IMR-90 (cell line): ENCODE data around the gene PDK4. TPM values are rescaled to one million over a fixed set of nuclear protein-coding genes. Genes with fewer than 3 reads are reported as not detected.

Experiments used
- ATAC-seq: fragments of 200-7000 bp; cut with Tn5 transposase; 2 replicates; pipeline ENCODE4 v1.9.1; 2020; ENCODE audit warnings: low read depth, mild to moderate bottlenecking, moderate library complexity
- BruUV-seq: library from RNA; stranded (reverse); fragments of 400-500 nt; replicated peaks from 2 replicates; lab custom pipeline; 2021; lab: Mats Ljungman, UMichigan
- CTCF ChIA-PET: fragments of 300-600 bp; formaldehyde crosslinking; extraction: SDS; loops from one replicate; lab custom pipeline; 2021; ENCODE audit warnings: antibody characterized with exemption; lab: Yijun Ruan, JAX
- POLR2A ChIA-PET: fragments of 300-600 bp; sonication (Branson Sonifier 250); formaldehyde crosslinking; loops from one replicate; lab custom pipeline; 2022; ENCODE audit warnings: antibody characterized with exemption; ENCODE audit not compliant: unreplicated experiment; lab: Charles Lee
- DNase-seq: peaks from one replicate; pipeline ENCODE4 v3.0.0; 2013
- H2AFZ ChIP-seq: replicated peaks from 2 replicates; pipeline ENCODE3; 2013; ENCODE audit warnings: low read length, mild to moderate bottlenecking; ENCODE audit not compliant: poor library complexity
- H2AK5ac ChIP-seq: 2 replicates; pipeline ENCODE4 v1.6.1; 2013; ENCODE audit warnings: low read depth, low read length, inconsistent platforms
- H2AK9ac ChIP-seq: replicated peaks from 2 replicates; pipeline ENCODE3; 2013; ENCODE audit warnings: mild to moderate bottlenecking, low read depth, low read length, moderate library complexity; ENCODE audit not compliant: poor library complexity
- H2BK120ac ChIP-seq: 2 replicates; pipeline ENCODE4 v1.6.1; 2013; ENCODE audit warnings: low read depth, low read length, inconsistent platforms
- H2BK15ac ChIP-seq: 3 replicates; pipeline ENCODE4 v1.6.1; 2013; ENCODE audit warnings: low read depth, low read length, inconsistent platforms
- H2BK20ac ChIP-seq: 2 replicates; pipeline ENCODE4 v1.6.1; 2013; ENCODE audit warnings: low read depth, mild to moderate bottlenecking, inconsistent platforms, low read length, moderate library complexity
- H2BK5ac ChIP-seq: 2 replicates; pipeline ENCODE4 v1.6.1; 2013; ENCODE audit warnings: mild to moderate bottlenecking, low read depth, low read length, inconsistent platforms; ENCODE audit not compliant: poor library complexity, severe bottlenecking
- H3K14ac ChIP-seq: replicated peaks from 2 replicates; pipeline ENCODE4 v1.6.1; 2013; ENCODE audit warnings: low read depth, low read length, inconsistent platforms
- H3K18ac ChIP-seq: 2 replicates; pipeline ENCODE4 v1.6.1; 2013; ENCODE audit warnings: low read depth, low read length, control low read depth
- H3K23ac ChIP-seq: 2 replicates; pipeline ENCODE4 v1.6.1; 2013; ENCODE audit warnings: low read depth, low read length, inconsistent platforms
- H3K27ac ChIP-seq: 2 replicates; pipeline ENCODE4 v1.5.1; 2013; ENCODE audit warnings: mild to moderate bottlenecking, control low read depth, low read length; ENCODE audit not compliant: insufficient read depth
- H3K27me3 ChIP-seq: 2 replicates; pipeline ENCODE4 v1.6.1; 2013; ENCODE audit warnings: low read length; ENCODE audit not compliant: control insufficient read depth, insufficient read depth
- H3K36me3 ChIP-seq: 2 replicates; pipeline ENCODE4 v1.6.1; 2013; ENCODE audit warnings: low read length, mixed read lengths; ENCODE audit not compliant: control insufficient read depth, insufficient read depth
- H3K4ac ChIP-seq: 2 replicates; pipeline ENCODE4 v1.6.1; 2013; ENCODE audit warnings: low read depth, low read length, inconsistent platforms
- H3K4me1 ChIP-seq: 2 replicates; pipeline ENCODE4 v1.6.1; 2013; ENCODE audit warnings: low read length, mixed read lengths; ENCODE audit not compliant: control insufficient read depth, insufficient read depth
- H3K4me2 ChIP-seq: 2 replicates; pipeline ENCODE4 v1.6.1; 2013; ENCODE audit warnings: low read depth, mild to moderate bottlenecking, control low read depth, low read length, moderate library complexity
- H3K4me3 ChIP-seq: 2 replicates; pipeline ENCODE4 v1.5.1; 2013; ENCODE audit warnings: low read depth, mild to moderate bottlenecking, control low read depth, low read length, moderate library complexity; ENCODE audit not compliant: insufficient read depth
- H3K56ac ChIP-seq: 2 replicates; pipeline ENCODE4 v1.6.1; 2013; ENCODE audit warnings: low read length, inconsistent platforms; ENCODE audit not compliant: insufficient read depth; ENCODE audit errors: extremely low read depth
- H3K79me1 ChIP-seq, 2 experiments: 2 replicates each; pipeline ENCODE4 v1.6.1; 2013; ENCODE audit warnings: low read length in 2 of 2, inconsistent platforms in 1 of 2, low read depth in 1 of 2
- H3K9ac ChIP-seq: 2 replicates; pipeline ENCODE4 v1.6.1; 2013; ENCODE audit warnings: low read depth, low read length, control low read depth
- H3K9me1 ChIP-seq: 2 replicates; pipeline ENCODE4 v1.6.1; 2013; ENCODE audit warnings: low read length, inconsistent platforms; ENCODE audit not compliant: insufficient read depth
- H3K9me3 ChIP-seq: 2 replicates; pipeline ENCODE4 v1.6.1; 2013; ENCODE audit warnings: low read length; ENCODE audit not compliant: control insufficient read depth, insufficient read depth
- H4K20me1 ChIP-seq: 2 replicates; pipeline ENCODE4 v1.6.1; 2013; ENCODE audit warnings: low read length, inconsistent platforms; ENCODE audit not compliant: insufficient read depth
- H4K5ac ChIP-seq: 2 replicates; pipeline ENCODE4 v1.6.1; 2013; ENCODE audit warnings: mild to moderate bottlenecking, low read depth, low read length, control low read depth
- H4K8ac ChIP-seq, 2 experiments: 2 replicates each; pipeline ENCODE4 v1.6.1; 2013; ENCODE audit warnings: low read depth in 2 of 2, low read length in 2 of 2, control low read depth in 1 of 2, inconsistent platforms in 1 of 2
- H4K91ac ChIP-seq: 2 replicates; pipeline ENCODE4 v1.6.1; 2013; ENCODE audit warnings: low read depth, low read length, inconsistent platforms; ENCODE audit not compliant: insufficient read depth
- CHD1 ChIP-seq: IDR thresholded peaks from 2 replicates; pipeline ENCODE4 v1.6.1; 2012; ENCODE audit warnings: low read depth, low read length, improper control_type of control experiment
- MAFK ChIP-seq: IDR thresholded peaks from 2 replicates; pipeline ENCODE4 v1.6.1; 2012; ENCODE audit warnings: low read depth, low read length, improper control_type of control experiment
- MAZ ChIP-seq: IDR thresholded peaks from 2 replicates; pipeline ENCODE4 v1.6.1; 2012; ENCODE audit warnings: low read depth, mild to moderate bottlenecking, low read length, improper control_type of control experiment, moderate library complexity, borderline replicate concordance
- RCOR1 ChIP-seq: IDR thresholded peaks from 2 replicates; pipeline ENCODE4 v1.6.1; 2012; ENCODE audit warnings: mild to moderate bottlenecking, low read length, improper control_type of control experiment; ENCODE audit not compliant: insufficient replicate concordance
- SMC3 ChIP-seq: fragments of 150-350 bp; IDR thresholded peaks from 2 replicates; pipeline ENCODE4 v1.6.1; 2016; ENCODE audit warnings: low read depth, mild to moderate bottlenecking, antibody characterized with exemption, low read length, moderate library complexity
- WGBS, 2 experiments: methylation state at CpG; one replicate each; pipeline versions ENCODE4 v1.1.5 to v1.1.7; 2013; ENCODE audit warnings: missing lambda C conversion rate in 2 of 2; ENCODE audit not compliant: insufficient read length in 1 of 2; ENCODE audit errors: extremely low coverage in 2 of 2; 5-methylcytosine and 5-hydroxymethylcytosine counted together
- dilution Hi-C: fragments of 300-500 bp; cut with HindIII; formaldehyde crosslinking; loops from one replicate; pipeline ENCODE4 v1.14.3; 2018; ENCODE audit warnings: low sequenced_read_pairs; ENCODE audit not compliant: unreplicated experiment
- in situ Hi-C: fragments of 300-500 bp; cut with MboI; formaldehyde crosslinking; loops from 3 replicates; pipeline ENCODE4 v1.14.3; 2019; ENCODE audit warnings: low sequenced_read_pairs, inconsistent platforms, mixed read lengths
- intact Hi-C: fragments of 100-400 bp; cut with micrococcal nuclease; formaldehyde crosslinking; loops from 2 replicates; pipeline ENCODE4 v1.10.0; 2022
- polyA plus RNA-seq, 3 experiments: library from polyadenylated mRNA; depleted of rRNA; stranded (reverse); fragments of >200 nt; gene quantifications; 2 replicates each; pipeline ENCODE4 v1.2.3, GENCODE V29; 2012; ENCODE audit warnings: low replicate concordance in 1 of 3
- total RNA-seq: library from RNA; depleted of rRNA; stranded (reverse); fragments of >200 nt; gene quantifications from 2 replicates; pipeline ENCODE4 v1.2.3, GENCODE V29; 2012

The PDK4 gene
- total and polyA plus RNA-seq, 2 of the 4 experiments (the other 2 are of a cell fraction) = under 0.01 to 0.03 TPM

- no peak overlapping the region for H2BK15ac ChIP-seq
- no peak for DNase-seq
- no TSS peak for BruUV-seq
- H3K4me2 ChIP-seq = no peak overlapping the region
- ATAC-seq = no peak
- no peak overlapping the region for H2AK5ac ChIP-seq
- H4K20me1 ChIP-seq = no peaks in the 10 kb centered on the region
- no peak overlapping the region for H2AFZ ChIP-seq
- H4K5ac ChIP-seq = no peak overlapping the region
- CTCF ChIA-PET = interaction anchor here (0.9 to 1.6 kb wide), 3 partner anchors 25 to 153 kb away, joined by 3 to 8 read pairs (median 5); no protein-coding TSS in a partner anchor
- no peak overlapping the region for H3K23ac ChIP-seq
- no peak overlapping the region for H3K18ac ChIP-seq
- H3K56ac ChIP-seq = no peak overlapping the region
- H3K79me1 ChIP-seq = no peaks in the 10 kb centered on the region
- peaks cover 14% of the 10 kb centered on the region for H3K27me3 ChIP-seq
- no peak overlapping the region for H3K14ac ChIP-seq
- no peak overlapping the region for H4K8ac ChIP-seq
- WGBS, 2 experiments = 100% methylated on average over 1 of the region's 2 CpGs; no CpG with 5 or more reads in 1 of the 2 experiments
- no peak overlapping the region for H3K9ac ChIP-seq
- H3K36me3 ChIP-seq = no peaks in the 10 kb centered on the region
- TF ChIP-seq SMC3 (no peak), MAFK (0 out of 2 replicates have a peak, but pooled peaks have one; percentile 18), CHD1 (no peak), MAZ (no peak), RCOR1 (no peak)
- no peak overlapping the region for H3K4ac ChIP-seq
- no peak overlapping the region for H2AK9ac ChIP-seq
- no peak overlapping the region for H2BK5ac ChIP-seq
- H3K9me3 ChIP-seq = no peaks in the 10 kb centered on the region
- no peak overlapping the region for H2BK120ac ChIP-seq
- no peak overlapping the region for H4K91ac ChIP-seq
- no peaks in the 10 kb centered on the region for H3K9me1 ChIP-seq
- H3K27ac ChIP-seq = no peak overlapping the region
- no peaks in the 10 kb centered on the region for H3K4me1 ChIP-seq
- in situ Hi-C loops = loop anchor here (5.0 kb wide), 1 partner anchor 146 kb away; no protein-coding TSS in a partner anchor
- POLR2A ChIA-PET = interaction anchor here (0.6 kb wide), 1 partner anchor 208 kb away, joined by 3 read pairs; no protein-coding TSS in a partner anchor
- no peak overlapping the region for H2BK20ac ChIP-seq
- dilution Hi-C loops = no loop called here
- H3K4me3 ChIP-seq = no peak overlapping the region
- intact Hi-C loops = no loop called here
These were observed 59.5 kb downstream of the PDK4 start for GRCh38 chr7:95536656-95537311.
